NCI-H1105 treated with DMSO at 0.1 percent for 48 hours (cell line): ENCODE measurements around the gene HMG20B.
"Not testable (repeated sequence)": the region's sequence is repeated elsewhere in the genome, so short reads cannot be mapped to it uniquely, and the experiment has no call there.

Source experiments
- DNase-seq: peaks from one replicate; lab custom pipeline; 2025; lab: John Stamatoyannopoulos, UW

The HMG20B gene

DNA sequence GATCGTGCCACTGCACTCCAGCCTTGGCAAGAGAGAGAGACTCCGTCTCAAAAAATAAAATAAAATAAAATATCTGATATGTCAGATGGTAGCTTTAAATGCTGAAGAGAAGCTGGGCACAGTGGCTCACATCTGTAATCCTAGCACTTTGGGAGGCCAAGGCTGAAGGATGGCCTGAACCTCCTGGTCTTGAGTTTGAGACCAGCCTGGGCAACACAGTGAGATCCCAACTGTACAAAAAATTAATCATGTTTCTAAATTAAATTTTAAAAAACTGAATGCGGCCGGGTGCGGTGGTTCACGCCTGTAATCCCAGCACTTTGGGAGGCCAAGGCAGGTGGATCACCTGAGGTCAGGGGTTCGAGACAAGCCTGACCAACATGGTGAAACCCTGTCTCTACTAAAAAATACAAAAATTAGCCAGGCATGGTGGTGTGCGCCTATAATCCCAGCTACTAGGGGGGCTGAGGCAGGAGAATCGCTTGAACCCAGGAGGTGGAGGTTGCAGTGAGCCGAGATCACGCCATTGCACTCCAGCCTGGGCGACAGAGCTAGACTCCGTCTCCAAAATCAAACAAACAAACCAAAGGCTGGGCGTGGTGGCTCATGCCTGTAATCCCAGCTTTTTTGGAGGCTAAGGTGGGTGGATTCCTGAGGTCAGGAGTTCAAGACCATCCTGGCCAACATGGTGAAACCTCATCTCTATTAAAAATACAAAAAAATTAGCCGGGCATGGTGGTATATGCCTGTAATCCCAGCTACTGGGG, 11.5 kb downstream of the HMG20B start:
- DNase-seq, result not testable (repeated sequence)

DNA sequence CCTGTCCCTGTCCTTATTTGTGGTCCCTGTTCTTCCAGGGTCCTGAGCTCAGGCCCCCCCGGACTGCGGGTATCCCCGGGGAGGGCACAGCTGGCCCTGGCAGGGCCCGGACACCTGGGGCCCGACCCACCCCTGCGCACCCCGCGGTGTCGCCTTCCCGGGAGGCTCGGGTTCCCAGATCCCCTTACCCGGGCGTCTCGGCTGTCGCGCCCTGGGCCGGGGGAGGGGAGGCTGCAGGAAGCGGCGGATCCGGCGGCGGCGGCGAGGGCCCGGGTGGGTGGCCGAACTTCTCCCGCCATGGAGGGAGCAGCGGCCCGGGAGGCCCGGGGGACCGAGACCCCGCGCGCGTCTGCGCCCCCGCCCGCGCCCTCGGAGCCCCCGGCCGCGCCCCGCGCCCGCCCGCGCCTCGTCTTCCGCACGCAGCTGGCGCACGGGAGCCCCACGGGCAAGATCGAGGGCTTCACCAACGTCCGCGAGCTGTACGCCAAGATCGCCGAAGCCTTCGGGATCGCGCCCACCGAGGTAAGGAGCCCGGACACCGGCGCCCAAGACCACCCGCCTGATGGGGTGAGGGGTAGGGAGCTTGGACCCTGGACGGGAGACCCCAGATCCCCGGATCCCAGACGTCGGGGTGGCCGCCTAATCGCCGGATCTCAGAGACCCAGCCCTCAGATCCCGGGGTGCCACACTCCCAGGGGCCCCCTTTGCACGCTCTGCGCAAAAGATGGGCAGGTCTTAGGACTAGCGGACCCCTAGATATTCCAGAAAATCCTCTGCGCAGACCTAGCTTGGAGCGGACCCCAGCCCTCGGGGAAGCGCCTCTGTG, 12.8 kb downstream of the HMG20B start, which contains the start of gene GIPC3:
Gene GIPC3 (plus strand): TSS at position 178 of the 826 bp plus-strand sequence. CDS start 120 bp downstream, at position 298.
- DNase-seq, result no peak

DNA sequence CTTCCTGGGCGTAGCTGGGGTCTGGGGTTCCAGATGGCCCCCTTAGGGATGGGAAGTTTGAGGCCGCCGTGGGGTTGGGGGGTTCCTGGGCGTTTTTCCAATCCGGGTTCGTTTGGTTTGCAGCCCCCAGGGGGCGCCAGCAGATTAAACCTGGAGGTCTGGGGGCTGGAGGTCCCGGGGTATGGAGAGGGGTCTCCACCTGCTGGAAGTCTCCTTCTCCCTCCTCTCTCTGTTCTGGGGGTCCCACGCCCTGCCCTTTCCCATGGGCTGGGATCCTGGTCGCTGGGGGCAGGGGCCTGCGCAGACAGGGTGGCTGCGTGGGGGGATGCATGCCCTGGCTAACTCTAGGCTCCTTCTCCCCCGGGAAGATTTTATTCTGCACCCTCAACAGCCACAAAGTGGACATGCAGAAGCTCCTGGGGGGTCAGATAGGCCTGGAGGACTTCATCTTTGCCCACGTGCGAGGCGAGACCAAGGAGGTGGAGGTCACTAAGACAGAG, 13.4 kb downstream of the HMG20B start:
- DNase-seq, result peak; percentile 8

DNA sequence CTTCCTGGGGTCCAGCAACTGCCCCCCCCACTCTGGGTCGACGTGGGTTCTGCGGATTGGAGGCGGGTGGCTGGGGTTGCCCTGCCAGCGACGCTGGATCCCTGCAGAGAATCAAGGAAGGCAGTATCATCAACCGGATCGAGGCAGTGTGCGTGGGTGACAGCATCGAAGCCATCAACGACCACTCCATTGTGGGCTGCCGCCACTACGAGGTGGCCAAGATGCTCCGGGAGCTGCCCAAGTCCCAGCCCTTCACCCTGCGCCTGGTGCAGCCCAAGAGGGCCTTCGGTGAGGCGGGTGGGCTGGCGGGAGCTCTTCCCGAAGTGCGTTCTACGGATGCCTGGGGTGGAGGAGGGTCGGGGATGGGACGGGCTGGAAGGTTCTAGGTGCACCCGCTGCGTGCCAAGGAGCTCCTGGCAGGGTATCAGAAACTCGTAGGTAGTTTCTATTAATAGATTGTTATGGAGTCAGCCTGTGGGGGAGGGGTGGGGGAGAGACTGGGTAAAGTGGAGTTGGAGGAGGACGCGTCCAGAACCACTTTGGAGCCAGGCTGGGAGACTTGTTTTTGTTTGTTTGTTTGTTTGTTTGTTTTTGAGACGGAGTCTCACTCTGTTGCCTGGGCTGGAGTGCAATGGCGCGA, 14.1 kb downstream of the HMG20B start:
- peak; percentile 24 for DNase-seq

DNA sequence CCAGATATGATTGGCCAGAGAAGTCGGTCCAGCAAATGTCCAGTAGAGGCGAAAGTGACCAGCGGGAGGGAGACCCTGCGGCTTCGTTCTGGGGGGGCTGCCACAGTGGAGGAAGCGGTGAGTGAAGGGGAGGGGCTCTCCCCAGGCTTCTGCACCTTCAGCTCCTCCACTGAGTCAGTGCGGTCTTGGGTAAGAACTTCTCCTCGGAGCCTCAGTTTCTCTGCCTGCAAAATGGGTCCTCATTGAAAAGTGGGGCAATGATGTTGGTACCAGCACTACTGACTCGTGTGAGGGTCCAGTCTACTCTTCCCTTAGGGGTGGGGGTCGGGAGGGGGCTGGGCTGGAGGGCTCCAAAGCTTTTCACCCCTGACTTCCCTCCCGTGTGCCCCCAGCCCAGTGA, 16.7 kb downstream of the HMG20B start:
- no peak for DNase-seq

DNA sequence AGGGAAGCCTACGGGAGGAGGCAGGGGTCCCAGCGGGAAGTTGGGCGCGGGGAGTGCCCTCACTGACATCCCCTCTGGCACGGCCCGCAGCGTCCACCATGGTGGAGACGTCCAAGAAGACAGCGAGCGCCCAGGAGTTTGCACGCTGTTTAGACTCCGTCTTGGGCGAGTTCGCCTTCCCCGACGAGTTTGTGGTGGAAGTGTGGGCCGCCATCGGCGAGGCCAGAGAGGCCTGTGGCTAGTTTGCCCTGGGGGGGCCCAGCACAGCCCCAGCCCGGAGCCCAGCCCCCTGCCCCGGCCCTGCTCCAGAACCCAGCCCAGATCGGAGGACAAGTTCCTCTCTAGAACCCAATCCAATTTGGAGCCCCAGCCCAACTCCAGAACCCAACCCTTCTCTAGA, 17.2 kb downstream of the HMG20B start:
- DNase-seq, result no peak

DNA sequence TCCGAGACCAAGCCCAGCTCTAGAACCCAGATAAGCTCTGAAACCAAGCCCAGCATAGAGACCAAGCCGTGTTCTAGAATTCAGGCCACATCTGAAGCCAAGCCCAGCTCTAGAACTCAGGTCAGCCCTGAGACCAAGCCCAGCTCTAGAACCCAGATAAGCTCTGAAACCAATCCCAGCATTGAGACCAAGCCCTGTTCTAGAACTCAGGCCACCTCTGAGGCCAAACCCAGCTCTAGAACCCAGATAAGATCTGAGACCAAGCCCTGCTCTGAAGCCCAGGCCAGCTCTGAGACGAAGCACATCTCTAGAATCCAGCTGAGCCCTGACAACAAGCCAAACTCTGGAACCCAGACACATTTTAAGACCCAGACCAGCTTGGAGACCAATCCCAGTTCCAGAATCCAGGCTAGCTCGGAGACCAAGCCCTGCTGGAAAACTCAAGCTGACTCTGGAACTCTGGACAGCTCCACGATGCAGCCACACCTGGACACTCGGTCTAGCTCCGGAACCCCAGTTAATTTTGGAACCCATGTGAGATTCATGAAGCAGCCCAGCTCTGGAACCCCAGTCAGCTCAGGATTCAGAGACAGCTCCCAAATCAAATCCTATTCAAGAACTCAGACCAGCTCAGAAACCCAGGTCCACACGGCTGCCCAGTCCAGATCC, 18.4 kb downstream of the HMG20B start:
- DNase-seq, result no peak

DNA sequence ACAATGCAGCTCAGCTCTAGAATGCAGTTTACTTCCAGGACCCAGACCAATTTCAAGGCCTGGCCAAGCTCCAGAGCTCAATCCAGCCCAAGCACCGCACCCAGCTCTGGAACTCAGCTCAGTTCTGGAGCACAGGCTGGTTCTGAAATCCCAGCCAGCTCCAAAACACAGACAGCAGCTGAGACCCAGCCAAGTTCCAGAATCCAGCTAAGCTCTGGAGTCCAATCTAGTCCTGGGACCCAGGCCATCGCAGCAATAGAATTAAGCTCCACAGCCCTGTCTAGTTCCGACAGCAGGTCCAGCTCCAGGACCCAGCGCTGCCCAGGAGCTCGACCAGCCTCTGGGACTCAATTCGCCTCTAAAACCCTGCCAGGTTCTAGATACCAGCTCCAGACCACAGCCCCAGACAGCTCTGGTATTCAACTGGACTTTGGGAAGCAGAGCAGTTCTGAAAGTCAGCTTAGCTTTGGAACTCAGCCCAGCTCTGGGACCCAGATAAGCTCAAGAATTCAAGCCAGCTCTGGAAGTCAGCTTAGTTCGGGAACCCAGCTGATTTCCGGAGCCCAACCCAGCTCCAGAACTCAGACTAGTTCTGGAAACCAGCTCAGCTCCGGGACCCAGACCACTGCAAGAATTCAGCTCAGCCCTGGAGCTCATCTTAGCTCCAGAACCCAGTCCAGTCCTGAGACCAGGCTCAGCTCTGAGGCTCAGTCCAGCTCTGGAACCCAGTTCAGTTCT, 19.3 kb downstream of the HMG20B start:
- no peak for DNase-seq

DNA sequence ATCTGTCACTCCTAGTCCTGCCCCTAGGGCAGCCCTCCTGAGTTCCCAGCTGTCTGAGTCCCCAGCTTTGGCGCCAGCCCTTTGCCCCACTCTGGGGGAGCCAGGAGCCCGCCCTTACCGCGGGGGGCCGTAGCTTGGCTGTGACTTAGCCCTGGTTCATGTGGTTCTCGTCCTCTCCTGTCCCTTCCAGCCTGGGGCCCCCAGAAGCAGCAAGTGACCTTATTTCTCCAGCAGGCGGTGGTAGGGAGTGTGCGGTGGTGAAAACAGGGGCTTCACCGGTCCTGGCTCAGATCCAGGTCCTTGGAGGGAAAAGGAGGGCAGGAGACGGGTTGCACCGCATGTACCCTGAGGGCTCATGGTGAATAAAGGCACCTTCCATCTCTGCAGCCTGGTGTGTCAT, 20.4 kb downstream of the HMG20B start:
- no peak for DNase-seq

DNA sequence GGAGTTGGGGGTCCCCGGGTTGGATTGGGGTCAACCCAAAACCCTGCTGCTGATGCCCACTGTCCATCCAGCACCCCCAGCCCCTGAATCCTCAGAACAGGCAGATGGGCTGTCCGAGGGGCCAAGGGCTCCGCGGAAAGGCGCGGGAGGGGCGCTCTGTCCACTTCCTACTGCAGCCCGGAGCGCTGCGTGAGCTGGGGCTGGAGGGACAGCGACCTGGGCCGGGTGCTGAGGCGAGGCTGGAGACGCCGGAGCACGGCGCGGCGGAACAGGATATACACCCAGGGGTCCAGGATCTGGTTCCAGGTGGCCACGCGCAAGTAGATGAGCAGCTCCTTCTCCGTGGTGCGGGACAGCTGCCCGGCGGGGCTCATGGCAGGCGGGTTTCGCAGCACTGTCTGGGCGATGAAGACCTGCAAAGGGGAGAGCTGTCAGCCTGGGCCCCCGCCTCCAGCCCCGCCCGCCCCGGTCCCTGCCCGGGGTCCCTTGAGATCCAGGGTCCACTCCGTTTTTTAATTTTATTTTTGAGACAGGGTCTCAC, 22.8 kb downstream of the HMG20B start:
- DNase-seq, result no peak

DNA sequence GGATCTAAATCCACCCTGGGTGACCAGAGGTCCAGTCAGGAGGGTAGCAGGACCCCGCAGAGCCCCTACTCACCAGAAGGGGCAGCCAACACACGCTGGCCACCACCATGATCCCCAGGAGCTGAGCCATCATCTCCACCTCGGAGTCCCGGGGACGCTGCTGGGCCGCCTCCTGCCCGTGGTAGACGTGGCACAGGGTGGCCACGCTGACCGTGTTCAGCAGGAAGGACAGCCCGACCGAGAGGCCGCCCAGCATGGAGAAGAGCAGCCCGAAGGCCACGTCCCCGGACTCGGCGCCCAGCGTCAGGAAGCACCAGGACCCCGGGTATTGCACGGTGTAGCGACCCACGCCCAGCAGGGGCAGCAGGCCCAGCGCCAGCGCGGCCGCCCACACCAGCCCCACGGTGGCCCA, 27.0 kb downstream of the HMG20B start:
- DNase-seq, result no peak

DNA sequence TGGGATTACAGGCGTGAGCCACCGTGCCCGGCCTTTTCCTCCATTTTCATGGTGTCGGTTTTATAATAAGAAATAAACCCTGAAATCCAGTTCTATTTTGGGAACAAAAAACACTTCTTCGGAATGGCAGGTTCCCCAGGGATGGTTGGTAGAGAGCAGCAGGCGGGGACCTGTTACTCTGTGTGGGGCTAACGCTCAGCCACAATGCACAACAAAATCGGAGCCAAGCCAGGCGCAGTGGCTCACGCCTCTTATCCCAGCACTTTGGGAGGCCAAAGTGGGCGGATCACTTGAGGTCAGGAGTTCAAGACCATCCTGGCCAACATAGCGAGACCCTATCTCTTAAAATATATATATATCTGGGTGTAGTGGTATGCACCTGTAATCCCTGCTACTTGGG, 28.3 kb downstream of the HMG20B start:
- no peak for DNase-seq

DNA sequence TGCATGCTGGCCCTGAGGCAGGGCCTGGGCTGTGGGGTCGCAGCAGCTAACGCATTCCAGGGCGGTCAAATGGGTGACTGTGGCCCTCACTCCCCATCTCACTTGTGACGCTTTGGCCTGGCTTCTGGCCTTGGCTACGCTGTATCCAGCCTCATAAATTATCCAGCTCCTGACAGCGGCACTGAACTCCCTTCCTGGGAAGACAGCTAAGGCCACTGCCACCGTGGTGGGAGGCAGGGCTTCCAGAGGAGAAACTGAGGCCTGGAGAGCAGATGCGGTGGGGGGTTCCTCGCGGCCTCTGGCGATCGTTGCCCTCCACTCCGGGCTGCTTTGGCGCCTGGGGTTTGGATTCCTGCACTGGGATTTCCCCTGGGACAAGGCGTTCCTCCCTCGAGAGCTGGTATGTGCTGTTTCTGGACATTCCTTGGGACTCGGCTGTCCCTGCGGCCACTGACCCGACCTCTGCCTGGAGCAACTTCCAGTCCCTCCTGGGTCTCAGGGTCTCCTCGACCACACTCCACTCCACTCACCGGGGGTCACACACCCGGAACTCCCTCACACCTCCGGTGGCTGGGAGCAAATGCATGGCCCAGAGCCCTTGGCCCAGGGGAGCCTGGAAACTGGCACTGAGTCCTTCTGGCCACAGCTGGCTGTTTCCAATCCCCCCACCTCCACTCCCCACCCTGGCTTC, 30.5 kb downstream of the HMG20B start:
- DNase-seq, result no peak

DNA sequence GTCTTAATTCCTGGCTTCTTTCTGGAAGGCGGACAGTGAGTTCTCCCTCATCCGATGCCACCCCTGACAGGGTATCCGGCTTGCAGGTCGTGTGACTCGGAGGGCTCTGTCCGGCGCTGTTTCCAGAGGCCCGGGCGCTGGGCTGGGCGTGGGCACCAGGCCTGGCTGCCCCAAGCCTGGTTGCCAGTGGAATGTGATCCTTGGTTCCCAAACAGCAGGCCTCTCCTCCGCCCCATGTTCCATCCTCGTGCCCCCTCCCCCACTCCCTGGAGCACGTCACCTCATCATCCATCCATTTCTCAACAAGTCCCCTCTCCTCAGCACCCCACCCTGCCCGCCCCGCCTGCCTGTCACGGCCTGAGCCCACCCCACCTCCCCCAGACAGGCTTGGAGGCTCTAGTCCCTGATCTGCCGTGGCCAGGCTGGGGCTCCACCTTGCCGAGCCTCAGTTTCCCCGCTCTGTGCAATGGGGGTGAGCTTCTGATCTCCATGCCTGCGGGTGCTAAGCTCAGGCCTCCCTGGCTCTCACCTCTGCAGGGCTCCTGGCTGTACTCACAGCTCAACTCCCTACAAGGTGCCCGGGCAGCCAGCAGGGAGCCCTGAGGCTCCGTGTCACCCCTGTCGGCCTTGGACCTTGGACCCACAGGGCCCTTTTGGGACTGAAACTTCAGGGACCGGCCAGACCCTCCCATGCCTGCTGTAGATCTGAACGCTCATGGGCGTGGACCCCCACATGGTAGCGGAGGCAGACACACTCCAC, 31.7 kb downstream of the HMG20B start:
- no peak for DNase-seq

DNA sequence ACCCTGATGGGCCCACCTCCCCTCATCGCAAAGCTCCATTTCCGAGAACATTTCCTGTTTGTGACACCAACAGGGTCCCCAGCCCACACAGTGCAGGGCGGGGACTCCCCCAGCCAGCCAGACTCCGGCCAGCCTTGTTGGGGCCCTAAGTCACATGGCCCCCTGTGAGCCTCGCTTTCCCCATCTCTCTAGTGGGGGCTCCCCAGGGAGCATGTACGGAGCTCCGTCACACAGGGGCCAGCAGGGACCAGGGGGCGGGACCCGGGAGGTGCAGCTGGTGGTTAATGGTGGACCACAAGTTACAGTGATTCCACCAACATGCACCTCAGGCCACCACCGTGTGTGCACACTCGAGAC, 32.2 kb downstream of the HMG20B start:
- no peak for DNase-seq

DNA sequence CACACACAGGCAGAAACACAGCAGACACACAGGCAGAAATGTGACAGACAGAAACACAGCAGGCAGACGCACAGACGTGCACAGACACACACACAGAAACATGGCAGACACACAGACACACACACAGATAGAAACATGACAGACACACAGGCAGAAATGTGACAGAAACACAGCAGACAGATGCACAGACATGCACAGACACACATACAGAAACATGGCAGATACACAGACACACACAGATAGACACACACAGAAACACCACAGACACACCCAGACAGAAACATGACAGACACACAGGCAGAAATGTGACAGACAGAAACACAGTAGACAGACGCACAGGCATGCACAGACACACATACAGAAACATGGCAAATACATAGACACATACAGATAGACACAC, 32.6 kb downstream of the HMG20B start:
- DNase-seq, result no peak

DNA sequence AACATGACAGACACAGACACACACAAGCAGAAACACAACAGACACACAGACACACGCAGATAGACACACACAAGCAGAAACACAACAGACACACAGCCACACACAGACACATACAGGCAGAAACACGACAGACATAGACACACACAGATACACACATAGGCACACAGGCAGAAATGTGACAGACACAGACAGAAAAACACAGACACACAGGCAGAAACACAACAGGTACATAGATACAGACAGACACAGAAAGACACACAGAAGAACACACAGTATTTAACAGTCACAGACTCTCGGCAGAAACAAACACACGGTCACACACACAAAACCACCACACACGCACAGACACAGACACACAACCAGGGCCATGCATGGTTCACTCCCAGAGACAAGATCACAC, 33.0 kb downstream of the HMG20B start:
- DNase-seq, result no peak

DNA sequence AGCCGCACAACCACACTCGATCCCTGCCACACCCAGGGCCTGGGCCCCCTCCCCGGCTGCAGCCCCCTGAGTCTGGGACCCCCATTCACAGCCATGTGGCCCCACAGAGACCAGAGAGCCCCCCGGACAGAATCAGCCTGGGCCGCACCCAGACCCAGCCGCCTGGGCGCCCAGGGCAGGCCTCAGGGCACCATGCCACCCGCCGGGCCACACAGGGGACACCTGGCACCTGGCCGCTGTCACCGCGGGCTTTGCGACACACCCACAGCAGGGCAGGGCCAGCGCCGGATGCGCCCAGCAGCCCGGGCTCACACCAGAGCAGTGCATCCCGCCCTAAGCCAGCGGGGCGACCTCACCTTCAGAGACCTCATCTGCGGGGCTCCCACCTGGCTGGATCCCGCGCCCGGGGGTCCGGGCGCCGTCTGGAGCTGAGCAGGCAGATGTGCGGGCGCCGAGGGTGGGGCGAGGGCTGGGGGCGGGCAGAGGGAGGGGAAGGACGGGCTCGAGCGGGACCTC, 33.5 kb downstream of the HMG20B start:
- peak; percentile 38 for DNase-seq

DNA sequence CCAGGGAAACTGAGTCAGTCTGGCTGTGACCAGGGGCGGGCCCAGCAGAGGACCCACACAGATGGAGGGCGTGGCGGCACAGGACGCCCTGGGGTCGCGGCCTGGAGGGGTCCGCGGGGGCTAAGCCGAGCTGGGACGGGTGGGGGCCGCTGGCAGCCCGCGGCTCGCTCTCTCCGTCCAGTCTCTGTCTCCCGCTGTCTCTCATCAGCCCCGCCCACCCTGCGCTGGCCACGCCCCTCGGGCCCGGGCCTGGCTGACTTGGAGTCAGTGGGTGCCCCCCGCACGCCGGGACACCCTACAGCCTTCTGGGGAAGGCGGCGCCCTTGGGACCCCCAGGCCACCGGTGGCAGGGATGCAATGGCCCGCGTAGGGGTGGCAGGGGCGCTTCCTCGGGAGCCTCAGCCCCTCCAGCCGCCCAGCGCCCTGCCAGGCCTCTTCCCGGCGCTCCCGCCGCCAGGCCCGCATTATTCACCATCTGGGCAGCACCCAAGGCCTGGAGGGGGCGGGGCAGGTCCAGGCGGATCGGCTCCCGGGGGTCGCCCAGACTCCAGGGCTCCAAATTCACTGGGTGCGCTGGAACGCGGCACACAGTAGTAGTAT, 34.0 kb downstream of the HMG20B start, which contains the start of gene TBXA2R:
Gene TBXA2R (minus strand): TSS at position 186 of the 600 bp plus-strand sequence. CDS start 6,241 bp downstream, outside the sequence.
- DNase-seq, result no peak
